IgD-negative memory B cell (primary cell): ENCODE results near the gene NARS2. TPM values are rescaled to one million over a fixed set of nuclear protein-coding genes. Genes with fewer than 3 reads are reported as not detected.

ENCODE experiments used
- H3K27ac Mint-ChIP-seq, 3 donors: one replicate each; pipeline ENCODE4 v1.8.0; 2020 to 2022; ENCODE audit warnings: mild to moderate bottlenecking in 3 of 3, mixed read lengths in 3 of 3, moderate library complexity in 1 of 3
- H3K27me3 Mint-ChIP-seq: one replicate; pipeline ENCODE4 v1.8.0; 2021; ENCODE audit warnings: mixed read lengths
- H3K36me3 Mint-ChIP-seq: one replicate; pipeline ENCODE4 v1.8.0; 2020; ENCODE audit warnings: mild to moderate bottlenecking, mixed read lengths
- H3K4me1 Mint-ChIP-seq, 3 donors: one replicate each; pipeline ENCODE4 v1.8.0; 2020 to 2022; ENCODE audit warnings: mixed read lengths in 3 of 3, mild to moderate bottlenecking in 1 of 3
- H3K4me3 Mint-ChIP-seq, 4 donors: one replicate each; pipeline ENCODE4 v1.8.0; 2020 to 2022; ENCODE audit warnings: mild to moderate bottlenecking in 4 of 4, mixed read lengths in 4 of 4, moderate library complexity in 3 of 4
- H3K9me3 Mint-ChIP-seq, 3 donors: one replicate each; pipeline ENCODE4 v1.8.0; 2020 to 2021; ENCODE audit warnings: mixed read lengths in 3 of 3, mild to moderate bottlenecking in 1 of 3
- polyA plus RNA-seq: library from polyadenylated mRNA; unstranded; fragments of 300-500 nt; fragmentation: Illumina TruSeq; gene quantifications from one replicate; pipeline ENCODE4 v1.2.3, GENCODE V29; 2021

The NARS2 gene
- polyA plus RNA-seq, 1 donor from 2014 or later: 13.5 TPM

DNA sequence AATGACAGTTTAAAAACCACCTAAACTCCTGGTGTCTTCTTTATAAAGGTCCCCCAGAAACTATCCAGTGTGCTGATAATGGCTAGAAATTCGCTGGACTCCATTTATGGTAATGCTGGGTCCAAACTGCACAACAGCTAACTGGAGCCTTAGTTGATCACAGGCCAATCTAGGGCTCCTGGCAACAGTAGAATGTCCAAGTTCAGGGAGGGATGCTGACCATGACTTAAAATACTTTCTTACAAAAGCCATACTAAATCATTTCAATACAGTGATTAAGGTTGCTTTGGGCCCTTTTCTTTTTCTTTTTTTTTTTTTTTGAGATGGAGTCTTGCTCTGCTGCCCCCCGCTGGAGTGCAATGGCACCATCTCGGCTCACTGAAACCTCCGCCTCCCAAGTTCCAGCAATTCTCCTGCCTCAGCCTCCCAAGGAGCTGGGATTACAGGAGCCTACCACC lies 142.6 kb downstream of the NARS2 start:
- Mint-ChIP-seq H3K27ac (peak overlapping the region in 1 of 3 donors; percentile 18), H3K4me1 (peaks cover 24 to 31% (median 25%) of the 10 kb centered on the region in 3 donors), H3K4me3 (no peak overlapping the region), H3K36me3 (peaks cover 2% of the 10 kb centered on the region), H3K27me3 (no peaks in the 10 kb centered on the region), H3K9me3 (no peaks in the 10 kb centered on the region)

GRCh38 chr11:78429660-78430059 lies 145.0 kb downstream of the NARS2 start:
- H3K4me3 Mint-ChIP-seq: peak overlapping the region; percentile 6 to 92 (median 52)
- H3K4me1 Mint-ChIP-seq: peaks cover 36 to 42% (median 38%) of the 10 kb centered on the region in 3 donors
- H3K36me3 Mint-ChIP-seq: no peaks in the 10 kb centered on the region
- no peaks in the 10 kb centered on the region for H3K9me3 Mint-ChIP-seq
- H3K27me3 Mint-ChIP-seq: no peaks in the 10 kb centered on the region
- peak overlapping the region; percentile 11 to 79 (median 17) for H3K27ac Mint-ChIP-seq

DNA sequence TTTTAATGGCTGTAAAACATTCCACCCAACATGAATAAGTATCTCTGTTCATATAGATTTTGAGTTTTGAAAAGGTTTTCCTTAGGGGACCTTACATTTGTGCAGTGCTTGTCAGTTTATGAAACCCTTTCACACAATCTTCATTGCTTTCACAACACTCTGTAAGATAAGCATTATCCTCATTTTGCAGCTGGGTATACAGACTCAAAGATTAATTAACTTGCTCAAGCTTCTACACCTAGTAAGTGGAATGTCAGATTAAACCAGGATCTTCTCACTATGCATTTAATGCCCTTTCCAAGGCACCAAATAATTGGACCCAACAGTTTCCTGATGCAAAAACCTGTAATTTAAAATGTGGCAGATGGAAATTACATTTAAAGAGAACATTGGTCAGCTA lies 145.5 kb downstream of the NARS2 start:
- H3K36me3 Mint-ChIP-seq: no peaks in the 10 kb centered on the region
- peak overlapping the region in 2 of 3 donors; percentile 11 to 79 for H3K27ac Mint-ChIP-seq
- H3K4me3 Mint-ChIP-seq: peak overlapping the region in 3 of 4 donors; percentile 6 to 92 (median 83)
- H3K4me1 Mint-ChIP-seq: peaks cover 38 to 46% (median 42%) of the 10 kb centered on the region in 3 donors
- H3K9me3 Mint-ChIP-seq: no peaks in the 10 kb centered on the region
- no peaks in the 10 kb centered on the region for H3K27me3 Mint-ChIP-seq

DNA sequence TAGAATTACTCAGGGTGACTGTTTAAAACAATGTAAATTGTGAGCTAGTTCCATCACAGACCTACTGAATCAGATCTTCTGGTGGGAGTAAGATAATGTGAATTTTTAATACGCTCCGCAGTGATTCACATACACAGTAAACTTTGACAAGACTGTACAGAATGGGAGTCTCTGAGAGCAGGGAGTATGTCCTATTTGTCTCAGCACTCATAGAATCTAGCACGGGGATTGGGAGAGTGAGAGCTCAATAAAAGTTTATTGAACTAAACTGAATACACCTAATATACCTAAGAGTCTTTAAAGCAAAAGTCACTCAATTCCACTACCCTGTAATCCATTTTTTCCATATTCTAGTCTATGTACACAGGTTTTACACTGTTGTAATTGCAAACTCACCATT lies 145.9 kb downstream of the NARS2 start:
- Mint-ChIP-seq H3K27me3 (no peaks in the 10 kb centered on the region), H3K4me1 (peaks cover 41 to 50% (median 46%) of the 10 kb centered on the region in 3 donors), H3K4me3 (peak overlapping the region in 3 of 4 donors; percentile 38 to 92 (median 83)), H3K9me3 (no peaks in the 10 kb centered on the region), H3K36me3 (no peaks in the 10 kb centered on the region), H3K27ac (peak overlapping the region in 2 of 3 donors; percentile 3 to 70)

DNA sequence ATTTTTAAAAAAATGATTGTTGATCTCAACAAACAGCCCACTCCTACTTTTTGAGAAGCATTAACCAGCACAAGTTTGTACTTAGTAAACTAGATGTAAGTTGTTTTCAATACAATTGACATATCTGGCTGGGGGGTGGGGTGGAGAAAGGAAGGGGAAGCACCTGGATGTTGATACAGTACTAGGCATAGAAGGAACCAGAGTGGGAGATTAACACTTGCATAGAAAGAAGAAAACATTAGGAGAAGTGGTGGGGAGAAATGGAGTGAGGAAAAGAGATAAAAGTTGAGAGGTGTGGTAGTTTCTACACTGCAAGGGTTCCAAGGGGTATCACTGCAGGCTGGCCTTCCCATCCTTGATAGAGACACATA lies 146.4 kb downstream of the NARS2 start:
- no peaks in the 10 kb centered on the region for H3K27me3 Mint-ChIP-seq
- peaks cover 41 to 50% (median 46%) of the 10 kb centered on the region in 3 donors for H3K4me1 Mint-ChIP-seq
- no peaks in the 10 kb centered on the region for H3K36me3 Mint-ChIP-seq
- peak overlapping the region in 2 of 3 donors; percentile 3 to 70 for H3K27ac Mint-ChIP-seq
- peak overlapping the region; percentile 38 to 92 (median 78) for H3K4me3 Mint-ChIP-seq
- H3K9me3 Mint-ChIP-seq: no peaks in the 10 kb centered on the region

GRCh38 chr11:78427615-78428265 lies 146.9 kb downstream of the NARS2 start:
- Mint-ChIP-seq H3K27ac (peak overlapping the region; percentile 3 to 80 (median 70)), H3K4me3 (peak overlapping the region; percentile 38 to 92 (median 78)), H3K36me3 (no peaks in the 10 kb centered on the region), H3K9me3 (no peaks in the 10 kb centered on the region), H3K4me1 (peaks cover 41 to 50% (median 45%) of the 10 kb centered on the region in 3 donors), H3K27me3 (no peaks in the 10 kb centered on the region)

- H3K4me1 Mint-ChIP-seq: peaks cover 41 to 50% (median 42%) of the 10 kb centered on the region in 3 donors
- H3K36me3 Mint-ChIP-seq: peaks cover 2% of the 10 kb centered on the region
- H3K27ac Mint-ChIP-seq: peak overlapping the region in 2 of 3 donors; percentile 19 to 28
- H3K4me3 Mint-ChIP-seq: peak overlapping the region in 3 of 4 donors; percentile 38 to 84 (median 83)
- H3K27me3 Mint-ChIP-seq: no peaks in the 10 kb centered on the region
- H3K9me3 Mint-ChIP-seq: no peaks in the 10 kb centered on the region
Observed at GRCh38 chr11:78426845-78427244, 147.8 kb downstream of the NARS2 start.

- Mint-ChIP-seq H3K4me1 (peaks cover 46 to 57% (median 49%) of the 10 kb centered on the region in 3 donors), H3K9me3 (no peaks in the 10 kb centered on the region), H3K27ac (peak overlapping the region in 1 of 3 donors; percentile 10), H3K4me3 (peak overlapping the region in 1 of 4 donors; percentile 81), H3K36me3 (peaks cover 2% of the 10 kb centered on the region), H3K27me3 (no peaks in the 10 kb centered on the region)
Observed at GRCh38 chr11:78425399-78426070, 149.1 kb downstream of the NARS2 start.

DNA sequence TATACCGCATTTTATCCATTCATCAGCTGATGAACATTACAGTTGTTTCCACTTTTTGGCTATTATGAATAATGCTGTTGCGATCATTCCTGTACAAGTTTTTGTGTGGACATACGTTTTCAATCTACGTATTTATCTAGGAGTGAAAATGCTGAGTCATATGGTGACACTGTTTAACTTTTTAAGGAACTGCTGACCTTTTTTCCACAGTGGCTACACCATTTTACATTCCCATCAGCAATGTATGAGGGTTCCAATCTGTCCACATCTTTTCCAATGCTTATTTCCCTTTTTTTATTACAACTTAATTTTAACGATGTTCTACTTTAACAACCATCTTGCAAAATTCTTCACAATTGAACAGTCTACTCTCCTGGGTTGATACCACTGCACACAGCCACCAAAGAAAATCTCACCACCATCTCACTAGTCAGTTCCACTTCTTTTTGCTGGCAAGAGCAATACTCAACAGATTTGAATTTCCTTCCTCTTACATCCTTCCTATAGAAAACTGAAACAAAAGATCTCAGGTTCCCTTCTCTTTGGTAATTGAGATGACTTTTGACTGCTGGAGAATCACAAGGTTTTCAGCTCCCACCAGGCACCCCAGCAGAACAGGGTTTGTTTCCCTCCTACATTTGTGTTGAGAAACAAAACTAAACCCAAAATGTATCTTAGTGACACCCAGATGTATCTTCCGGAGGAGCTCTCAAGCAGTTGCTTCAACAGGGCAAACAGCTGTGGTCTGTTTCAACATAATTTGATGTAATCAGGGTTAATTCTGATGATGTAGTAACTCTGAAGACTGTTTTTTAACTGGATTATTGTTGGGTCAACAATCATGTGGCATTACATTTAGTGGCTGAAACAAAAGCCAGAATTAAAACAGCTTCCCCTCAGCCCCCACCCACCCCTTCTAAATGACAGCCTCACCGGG lies 150.1 kb downstream of the NARS2 start:
- Mint-ChIP-seq H3K36me3 (peaks cover 2% of the 10 kb centered on the region), H3K27me3 (no peaks in the 10 kb centered on the region), H3K9me3 (no peaks in the 10 kb centered on the region), H3K4me3 (peak overlapping the region; percentile 31 to 84 (median 58)), H3K4me1 (peaks cover 46 to 57% (median 50%) of the 10 kb centered on the region in 3 donors), H3K27ac (peak overlapping the region; percentile 21 to 54 (median 32))

DNA sequence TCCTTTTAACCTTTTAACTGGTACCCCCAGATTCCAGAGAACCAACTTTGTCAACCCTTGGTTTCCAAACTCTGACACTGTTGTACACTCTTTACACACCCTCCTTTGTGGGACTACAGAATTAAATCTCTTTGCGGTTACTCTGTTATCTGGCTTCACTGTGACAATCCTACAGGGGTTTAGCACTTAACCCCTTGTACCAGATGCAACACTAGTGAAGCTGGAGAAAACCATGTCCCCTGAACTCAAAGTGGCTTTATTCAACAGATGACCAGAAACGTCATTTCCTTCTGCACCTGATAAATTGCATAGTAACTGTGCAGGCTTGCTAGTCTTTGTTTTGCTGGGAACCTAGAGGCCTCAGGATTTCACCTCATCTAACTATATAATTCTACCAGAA lies 151.4 kb downstream of the NARS2 start:
- peaks cover 40 to 55% (median 48%) of the 10 kb centered on the region in 3 donors for H3K4me1 Mint-ChIP-seq

GRCh38 chr11:78420796-78421209 lies 153.9 kb downstream of the NARS2 start:
- Mint-ChIP-seq H3K27ac (peak overlapping the region; percentile 73 to 89 (median 80)), H3K36me3 (peaks cover 2% of the 10 kb centered on the region), H3K4me1 (peaks cover 37 to 50% (median 44%) of the 10 kb centered on the region in 3 donors), H3K4me3 (peak overlapping the region; percentile 38 to 92 (median 84)), H3K9me3 (no peaks in the 10 kb centered on the region), H3K27me3 (no peaks in the 10 kb centered on the region)

More for the DNA sequence above, 151.4 kb downstream of the NARS2 start:
- no peaks in the 10 kb centered on the region for H3K9me3 Mint-ChIP-seq
- H3K27ac Mint-ChIP-seq: no peak overlapping the region
- H3K4me3 Mint-ChIP-seq: no peak overlapping the region
- H3K36me3 Mint-ChIP-seq: peaks cover 2% of the 10 kb centered on the region
- no peaks in the 10 kb centered on the region for H3K27me3 Mint-ChIP-seq

DNA sequence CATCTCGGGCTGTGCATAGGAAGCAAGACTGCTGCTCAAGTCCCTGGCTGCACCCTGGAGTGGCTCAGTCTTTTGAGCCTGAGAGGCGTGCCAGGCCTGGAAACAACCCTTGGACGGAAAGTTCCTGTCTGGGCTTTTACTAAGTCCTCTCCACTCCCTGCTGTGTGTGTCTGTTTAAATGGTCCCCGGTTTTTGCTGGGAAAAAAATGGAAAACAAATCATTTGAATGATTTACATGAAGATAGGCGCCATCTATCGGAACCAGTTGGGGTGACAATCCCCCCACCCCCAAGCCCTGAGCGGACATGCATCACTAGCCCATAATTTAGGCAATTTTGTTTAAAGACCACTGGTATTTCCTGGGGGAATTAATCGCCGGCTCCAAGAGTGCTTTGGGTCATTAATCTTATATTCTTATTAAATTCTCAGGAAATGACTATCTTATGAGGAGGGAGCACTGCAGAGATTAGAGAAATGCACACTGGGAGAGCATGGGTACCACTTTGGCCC lies 154.4 kb downstream of the NARS2 start:
- Mint-ChIP-seq H3K4me1 (peaks cover 37 to 49% (median 48%) of the 10 kb centered on the region in 3 donors), H3K9me3 (no peaks in the 10 kb centered on the region), H3K27ac (peak overlapping the region; percentile 73 to 89 (median 80)), H3K4me3 (peak overlapping the region; percentile 38 to 92 (median 84)), H3K27me3 (no peaks in the 10 kb centered on the region), H3K36me3 (peaks cover 2% of the 10 kb centered on the region)

GRCh38 chr11:78419327-78419726 lies 155.3 kb downstream of the NARS2 start:
- no peaks in the 10 kb centered on the region for H3K9me3 Mint-ChIP-seq
- H3K4me1 Mint-ChIP-seq: peaks cover 37 to 46% (median 45%) of the 10 kb centered on the region in 3 donors
- peaks cover 2% of the 10 kb centered on the region for H3K36me3 Mint-ChIP-seq
- no peaks in the 10 kb centered on the region for H3K27me3 Mint-ChIP-seq
- H3K4me3 Mint-ChIP-seq: peak overlapping the region in 3 of 4 donors; percentile 85 to 97 (median 93)
- peak overlapping the region in 2 of 3 donors; percentile 22 to 95 for H3K27ac Mint-ChIP-seq

DNA sequence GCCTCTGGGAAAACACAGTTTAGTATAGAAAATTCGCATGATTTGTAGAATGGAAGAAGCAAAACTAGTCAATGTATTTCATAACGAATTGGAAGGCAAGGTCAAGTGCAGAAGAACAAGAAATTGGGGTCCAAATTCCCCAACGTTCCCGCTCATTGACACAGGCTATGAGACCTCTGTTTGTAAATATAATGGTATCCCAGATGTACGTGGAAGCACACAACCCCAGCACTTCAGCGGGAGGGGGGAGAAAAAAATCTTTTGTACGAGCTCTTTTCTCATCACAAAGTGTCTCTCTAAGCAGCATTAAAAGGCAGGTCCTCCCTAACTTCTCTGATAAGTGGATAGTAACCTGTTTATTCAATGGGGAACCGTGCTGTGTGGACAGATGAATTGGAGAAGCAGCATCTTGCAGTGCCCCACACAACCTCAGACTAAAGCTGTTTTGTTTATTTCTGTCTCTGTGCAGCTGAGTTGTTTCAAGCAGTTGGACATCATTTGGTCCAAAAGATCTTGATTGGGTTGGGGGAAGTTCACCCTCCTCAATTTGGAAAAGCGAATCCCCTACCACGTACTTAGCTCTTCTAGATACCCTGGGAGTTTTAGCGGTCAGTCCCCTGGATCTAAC lies 156.0 kb downstream of the NARS2 start:
- Mint-ChIP-seq H3K27ac (peak overlapping the region; percentile 39 to 95 (median 89)), H3K4me3 (peak overlapping the region; percentile 85 to 97 (median 90)), H3K9me3 (no peaks in the 10 kb centered on the region), H3K27me3 (no peaks in the 10 kb centered on the region), H3K4me1 (peaks cover 37 to 44% (median 40%) of the 10 kb centered on the region in 3 donors), H3K36me3 (peaks cover 2% of the 10 kb centered on the region)
